Ishikawa (cell line): ENCODE results near the gene MTHFS.

Source experiments
- NFIC ChIP-seq: IDR thresholded peaks from 2 replicates; pipeline ENCODE4 v1.6.1; 2012
- RAD21 ChIP-seq: IDR thresholded peaks from 2 replicates; pipeline ENCODE4 v1.6.1; 2012; ENCODE audit warnings: low read depth
- REST ChIP-seq: IDR thresholded peaks from 2 replicates; pipeline ENCODE4 v1.6.1; 2012; ENCODE audit warnings: low read depth, mild to moderate bottlenecking
- TF ChIP-seq, protein P1 (sequence below): IDR thresholded peaks from 2 replicates; pipeline ENCODE4 v1.6.1; 2012

DNA sequence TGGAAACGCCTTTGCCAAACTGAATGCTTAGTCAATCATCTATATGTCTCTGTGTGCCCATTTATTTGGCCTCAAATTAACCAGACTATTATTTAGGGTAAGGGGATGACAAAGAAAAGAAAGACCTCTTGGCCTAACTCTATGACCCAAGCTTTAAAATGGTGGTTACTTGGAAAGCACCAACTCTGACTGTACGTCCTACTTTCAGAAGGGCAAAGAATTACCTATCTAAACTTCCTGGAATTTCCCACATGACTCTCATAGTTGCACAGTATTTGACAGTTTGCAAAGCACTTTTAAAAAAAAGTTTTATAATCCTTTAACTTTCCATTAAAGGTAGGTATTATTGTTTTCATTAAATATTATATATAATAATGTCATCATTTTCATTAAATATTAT lies 6.3 kb upstream of the MTHFS start:
- no peak for TF ChIP-seq RAD21
- TF ChIP-seq, protein P1, sequence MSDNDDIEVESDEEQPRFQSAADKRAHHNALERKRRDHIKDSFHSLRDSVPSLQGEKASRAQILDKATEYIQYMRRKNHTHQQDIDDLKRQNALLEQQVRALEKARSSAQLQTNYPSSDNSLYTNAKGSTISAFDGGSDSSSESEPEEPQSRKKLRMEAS = no peak
- TF ChIP-seq NFIC = no peak
- no peak for TF ChIP-seq REST
